ENCODE measurements around the gene RBMX2. TPM values are rescaled to one million over a fixed set of nuclear protein-coding genes. Genes with fewer than 3 reads are reported as not detected.

The RBMX2 gene
- total and polyA plus RNA-seq, 2 of the 4 experiments (the other 2 are of a cell fraction) = 8.8 to 11.4 TPM

DNA sequence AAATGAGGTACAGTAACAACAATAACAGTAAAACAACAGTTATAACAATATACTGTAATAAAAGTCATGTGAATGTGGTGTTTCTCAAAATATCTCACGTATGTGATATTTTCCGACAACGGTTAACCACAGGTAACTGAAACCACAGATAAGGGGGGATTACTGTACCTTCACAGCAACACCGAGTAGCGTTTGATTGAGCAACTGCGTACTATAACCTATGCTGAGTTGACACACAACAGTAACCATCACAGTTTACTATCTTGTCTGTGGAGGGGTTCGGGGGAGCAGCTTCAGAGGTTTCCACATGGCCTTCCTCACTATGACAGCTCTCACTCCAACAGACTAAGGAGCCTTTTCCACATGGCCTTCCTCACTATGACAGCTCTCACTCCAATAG is 13.4 kb downstream of the RBMX2 start:
- H2BK5ac ChIP-seq (ENCODE audit: low read depth, low read length, poor library complexity, severe bottlenecking) = no peak overlapping the region
- no peaks in the 10 kb centered on the region for H3K4me1 ChIP-seq (ENCODE audit: control insufficient read depth, insufficient read depth, low read length)
- H3K56ac ChIP-seq (ENCODE audit: extremely low read depth, insufficient read depth, low read length) = no peak overlapping the region
- ChIA-PET CTCF (no interaction called here), POLR2A (ENCODE audit: unreplicated experiment) (no interaction called here)
- no peak overlapping the region for H4K8ac ChIP-seq (ENCODE audit: low read depth in 2 of 2, low read length in 2 of 2)
- H3K18ac ChIP-seq (ENCODE audit: low read depth, low read length) = no peak overlapping the region
- H3K23ac ChIP-seq (ENCODE audit: low read depth, low read length) = no peak overlapping the region
- no peak overlapping the region for H3K4me2 ChIP-seq (ENCODE audit: low read depth, low read length)
- H3K4me3 ChIP-seq (ENCODE audit: insufficient read depth, low read depth, low read length) = no peak overlapping the region
- H4K5ac ChIP-seq (ENCODE audit: low read depth, low read length) = no peak overlapping the region
- TF ChIP-seq NFE2L2 (IDR thresholded peaks at IDR 0.05; ENCODE audit: low read depth, low read length) = no peak
- TF ChIP-seq FOS (IDR thresholded peaks at IDR 0.05; ENCODE audit: low read depth, low read length) = no peak
- TF ChIP-seq MAZ (IDR thresholded peaks at IDR 0.05; ENCODE audit: borderline replicate concordance, low read depth, low read length) = no peak
- TF ChIP-seq RCOR1 (IDR thresholded peaks at IDR 0.05; ENCODE audit: insufficient replicate concordance, low read length) = no peak
- no peak for TF ChIP-seq SMC3 (IDR thresholded peaks at IDR 0.05; ENCODE audit: low read depth, low read length)
- TF ChIP-seq POLR2A (IDR thresholded peaks at IDR 0.05; ENCODE audit: low read depth, low read length) = no peak
- no peak for TF ChIP-seq RAD21 (IDR thresholded peaks at IDR 0.05; ENCODE audit: low read length)
- TF ChIP-seq MXI1 (IDR thresholded peaks at IDR 0.05; ENCODE audit: borderline replicate concordance, low read depth, low read length) = no peak
- no peak overlapping the region for H2AFZ ChIP-seq (replicated peaks; ENCODE audit: low read length, poor library complexity)
- DNase-seq (no peak), ATAC-seq (ENCODE audit: low read depth) (no peak)
- no peak overlapping the region for H2BK120ac ChIP-seq (ENCODE audit: low read depth, low read length)
- in situ Hi-C loops (cut with MboI; ENCODE audit: low sequenced_read_pairs) = no loop called here
- no peak overlapping the region for H2AK5ac ChIP-seq (ENCODE audit: low read depth, low read length)
- H3K27ac ChIP-seq (ENCODE audit: insufficient read depth, low read length) = no peak overlapping the region
- 83% methylated on average over 1 of the region's 7 CpGs; no CpG with 5 or more reads in 1 of the 2 experiments for WGBS, 2 experiments (ENCODE audit: extremely low coverage in 2 of 2, insufficient read length in 1 of 2)
- H3K4ac ChIP-seq (ENCODE audit: low read depth, low read length) = no peak overlapping the region
- no peaks in the 10 kb centered on the region for H3K9me3 ChIP-seq (ENCODE audit: control insufficient read depth, insufficient read depth, low read length)
- no peak overlapping the region for H3K14ac ChIP-seq (replicated peaks; ENCODE audit: low read depth, low read length)
- BruUV-seq (replicated peaks) = no TSS peak
- H2BK15ac ChIP-seq (ENCODE audit: low read depth, low read length) = no peak overlapping the region
- H3K27me3 ChIP-seq (ENCODE audit: control insufficient read depth, insufficient read depth, low read length) = no peaks in the 10 kb centered on the region; the same call in 1 of the 2 replicates
- no peaks in the 10 kb centered on the region for H3K9me1 ChIP-seq (ENCODE audit: insufficient read depth, low read length)
- no peak overlapping the region for H2AK9ac ChIP-seq (replicated peaks; ENCODE audit: low read depth, low read length, poor library complexity)
- no peak overlapping the region for H2BK20ac ChIP-seq (ENCODE audit: low read depth, low read length)
- H3K9ac ChIP-seq (ENCODE audit: low read depth, low read length) = no peak overlapping the region
- no peak overlapping the region for H4K91ac ChIP-seq (ENCODE audit: insufficient read depth, low read depth, low read length)
- H3K79me1 ChIP-seq (ENCODE audit: low read depth in 1 of 2, low read length in 2 of 2) = no peaks in the 10 kb centered on the region
- H3K36me3 ChIP-seq (ENCODE audit: control insufficient read depth, insufficient read depth, low read length) = peaks cover 8% of the 10 kb centered on the region
- H4K20me1 ChIP-seq (ENCODE audit: insufficient read depth, low read length) = no peaks in the 10 kb centered on the region
- intact Hi-C loops (cut with micrococcal nuclease) = no loop called here
- dilution Hi-C loops (cut with HindIII; ENCODE audit: low sequenced_read_pairs, unreplicated experiment) = no loop called here
